ENCODE data around the gene ATP5MC3. TPM values are rescaled to one million over a fixed set of nuclear protein-coding genes. Genes with fewer than 3 reads are reported as not detected.
"Not testable (repeated sequence)": the region's sequence is repeated elsewhere in the genome, so short reads cannot be mapped to it uniquely, and the experiment has no call there.

ATP5MC3 gene
- total RNA-seq (2022) = 299 and 337 TPM in 2 replicates
- Bru-seq, nascent RNA = percentile 93 among the genes with signal in this experiment
- percentile 95 among the genes with signal in this experiment for BruChase-seq, experiment 1, labeled RNA remaining after a 2-hour chase
- percentile 98 among the genes with signal in this experiment for BruChase-seq, experiment 2, labeled RNA remaining after a 6-hour chase
- long read RNA-seq, full-length matches to known transcripts = 382 of 402 reads
- long read RNA-seq, partial matches to known transcripts = 6 of 402 reads
- long read RNA-seq, other reads (novel, unspliced or antisense) = 14 of 402 reads

GRCh38 chr2:175181104-175181876, at the start of gene ATP5MC3:
Gene ATP5MC3 (minus strand): TSS chr2:175181710. CDS start chr2:175181393, 317 bp downstream.
- peaks cover 9% of the 10 kb centered on the region for H3K4me1 Mint-ChIP-seq (ENCODE audit: low read depth, unreplicated experiment)
- peak within 1 kb of the TSS; percentile 74 for H3K4me3 ChIP-seq (ENCODE audit: low read depth, low read length)
- BruUV-seq (replicated peaks) = no TSS peak
- H3K36me3 Mint-ChIP-seq (ENCODE audit: insufficient read depth, unreplicated experiment) = peaks cover 49% of the 10 kb centered on the region
- H3K9me3 Mint-ChIP-seq (ENCODE audit: unreplicated experiment) = no peaks in the 10 kb centered on the region
- H3K4me1 ChIP-seq = peaks cover 4% of the 10 kb centered on the region; the same call in 1 of the 2 replicates
- H3K4me3 Mint-ChIP-seq (ENCODE audit: unreplicated experiment) = peak within 1 kb of the TSS; percentile 98
- H3K27me3 Mint-ChIP-seq (ENCODE audit: insufficient read depth, unreplicated experiment) = no peaks in the 10 kb centered on the region
- CTCF ChIA-PET = no interaction called here
- POLR2A ChIA-PET = no interaction called here
- peak; percentile 95 to 96 for DNase-seq
- H3K36me3 ChIP-seq (ENCODE audit: control insufficient read depth, insufficient read depth, low read length) = 0 out of 2 replicates have a peak, but pooled peaks cover 1% of the 10 kb centered on the region
- no peaks in the 10 kb centered on the region for H3K27me3 ChIP-seq (replicated peaks; ENCODE audit: control insufficient read depth, insufficient read depth, low read length)
- no peak for TF ChIP-seq CTCF (IDR thresholded peaks at IDR 0.05; ENCODE audit: insufficient read depth in 1 of 2, low read depth in 1 of 2, low read length in 1 of 2, severe bottlenecking in 1 of 2, unreplicated experiment in 1 of 2)
- H3K27ac Mint-ChIP-seq (ENCODE audit: unreplicated experiment) = peak within 1 kb of the TSS; percentile 87
- H3K9me3 ChIP-seq = no peaks in the 10 kb centered on the region
- intact Hi-C loops (cut with micrococcal nuclease; ENCODE audit: unreplicated experiment) = no loop called here

- intact Hi-C loops (cut with micrococcal nuclease; ENCODE audit: unreplicated experiment); H3K4me3 Mint-ChIP-seq (ENCODE audit: unreplicated experiment); H3K27me3 Mint-ChIP-seq (ENCODE audit: insufficient read depth, unreplicated experiment); DNase-seq; H3K9me3 Mint-ChIP-seq (ENCODE audit: unreplicated experiment); H3K4me1 Mint-ChIP-seq (ENCODE audit: low read depth, unreplicated experiment); H3K27me3 ChIP-seq (replicated peaks; ENCODE audit: control insufficient read depth, insufficient read depth, low read length); H3K36me3 Mint-ChIP-seq (ENCODE audit: insufficient read depth, unreplicated experiment); H3K27ac Mint-ChIP-seq (ENCODE audit: unreplicated experiment); BruUV-seq (replicated peaks); POLR2A ChIA-PET; H3K4me1 ChIP-seq; H3K9me3 ChIP-seq; H3K36me3 ChIP-seq (ENCODE audit: control insufficient read depth, insufficient read depth, low read length); CTCF ChIA-PET; H3K4me3 ChIP-seq (ENCODE audit: low read depth, low read length): not testable (repeated sequence)
These were observed 47.1 kb upstream of the ATP5MC3 start for GRCh38 chr2:175228601-175229000.

- Mint-ChIP-seq H3K27ac (ENCODE audit: unreplicated experiment) (no peak overlapping the region), H3K9me3 (ENCODE audit: unreplicated experiment) (no peaks in the 10 kb centered on the region), H3K4me1 (ENCODE audit: low read depth, unreplicated experiment) (no peaks in the 10 kb centered on the region), H3K4me3 (ENCODE audit: unreplicated experiment) (no peak overlapping the region), H3K27me3 (ENCODE audit: insufficient read depth, unreplicated experiment) (peaks cover 2% of the 10 kb centered on the region), H3K36me3 (ENCODE audit: insufficient read depth, unreplicated experiment) (no peaks in the 10 kb centered on the region)
- intact Hi-C loops (cut with micrococcal nuclease; ENCODE audit: unreplicated experiment) = no loop called here
- no peak for DNase-seq
- no TSS peak for BruUV-seq (replicated peaks)
- CTCF ChIA-PET = no interaction called here
- Histone ChIP-seq H3K27me3 (replicated peaks; ENCODE audit: control insufficient read depth, insufficient read depth, low read length) (no peaks in the 10 kb centered on the region), H3K9me3 (no peaks in the 10 kb centered on the region), H3K4me1 (no peaks in the 10 kb centered on the region), H3K36me3 (ENCODE audit: control insufficient read depth, insufficient read depth, low read length) (no peaks in the 10 kb centered on the region), H3K4me3 (ENCODE audit: low read depth, low read length) (no peak overlapping the region)
- POLR2A ChIA-PET = no interaction called here
- no peak for TF ChIP-seq CTCF (IDR thresholded peaks at IDR 0.05; ENCODE audit: insufficient read depth in 1 of 2, low read depth in 1 of 2, low read length in 1 of 2, severe bottlenecking in 1 of 2, unreplicated experiment in 1 of 2)
These were observed 46.7 kb upstream of the ATP5MC3 start for GRCh38 chr2:175228179-175228578.

All from Caco-2 (cell line).